H1 (cell line): ENCODE measurements around the gene STX17. TPM values are rescaled to one million over a fixed set of nuclear protein-coding genes. Genes with fewer than 3 reads are reported as not detected.

Source experiments
- GABPA ChIP-seq: IDR thresholded peaks from 2 replicates; pipeline ENCODE4 v1.6.1; 2011; ENCODE audit warnings: mild to moderate bottlenecking, low read length, moderate library complexity, borderline replicate concordance; ENCODE audit not compliant: insufficient read depth
- POU5F1 ChIP-seq: IDR thresholded peaks from 2 replicates; pipeline ENCODE4 v1.6.1; 2011; ENCODE audit warnings: low read depth, mild to moderate bottlenecking, low read length, moderate library complexity
- TAF7 ChIP-seq: optimal IDR thresholded peaks from 2 replicates; pipeline ENCODE3; 2011; ENCODE audit warnings: low read depth, mild to moderate bottlenecking, inconsistent platforms, low read length, moderate library complexity, borderline replicate concordance
- polyA plus RNA-seq, 7 experiments: library from polyadenylated mRNA; depleted of rRNA in 3 of 7; stranded (reverse) in 5 of 7; unstranded in 2 of 7; fragments of >200 nt in 5 of 7; fragments of 200-250 nt in 2 of 7; gene quantifications; 1 replicate in 5 of 7; 2 replicates in 1 of 7; 4 replicates in 1 of 7; pipeline versions ENCODE4 v1.2.1 to v1.2.3, GENCODE V29; 2011 to 2013; ENCODE audit warnings: missing spikeins in 2 of 7, mixed read lengths in 2 of 7
- total RNA-seq: library from RNA; stranded (reverse); fragmentation: NEBNext Ultra II Directional; extraction: Animal tissue kit (Norgen Biotek cat#: 25700); gene quantifications from 2 replicates; pipeline ENCODE4 v1.2.1, GENCODE V29; 2021
- TF ChIP-seq, protein P1 (sequence below): fragments of 300-600 bp; sonication (generic); IDR thresholded peaks from 2 replicates; pipeline ENCODE4 v1.7.1; 2012; ENCODE audit warnings: low read length, moderate library complexity, mild to moderate bottlenecking, inconsistent platforms; ENCODE audit not compliant: insufficient replicate concordance

STX17 gene
- total and polyA plus RNA-seq, 2 of the 8 experiments (the other 6 are each of a cell fraction or from before 2014, with no cell fraction given), result 4.5 to 16.3 TPM

DNA sequence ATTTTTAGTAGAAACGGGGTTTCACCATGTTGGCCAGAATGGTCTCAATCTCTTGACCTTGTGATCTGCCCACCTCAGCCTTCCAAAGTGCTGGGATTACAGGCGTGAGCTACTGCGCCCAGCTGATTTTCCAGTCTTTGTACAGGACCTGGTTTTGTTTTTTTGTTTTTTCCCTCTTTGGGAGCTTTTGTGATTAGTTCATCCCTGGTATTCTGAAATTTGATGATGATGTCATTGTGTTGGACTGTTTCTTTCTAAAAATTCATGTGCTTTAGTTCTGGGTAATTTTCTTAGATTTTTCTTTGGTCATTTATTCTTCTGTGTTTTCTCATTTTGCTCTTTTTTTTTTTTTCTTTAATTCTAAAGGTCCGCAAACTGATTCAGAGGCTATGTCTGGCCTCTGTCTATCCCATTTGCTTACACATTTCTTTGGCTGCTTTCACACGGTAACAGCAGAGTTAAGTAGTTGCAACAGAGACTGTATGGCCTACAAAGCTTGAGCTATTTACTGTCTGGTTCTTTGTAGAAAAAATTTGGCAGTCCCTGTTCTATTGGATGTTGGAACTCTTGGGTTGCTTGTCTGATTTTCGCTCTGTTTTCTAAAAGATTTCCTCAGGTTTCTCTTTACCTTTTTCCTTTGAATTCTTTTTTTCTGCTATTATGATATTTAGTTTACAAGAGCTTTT is 24.8 kb downstream of the STX17 start (continued):
- TF ChIP-seq, protein P1, sequence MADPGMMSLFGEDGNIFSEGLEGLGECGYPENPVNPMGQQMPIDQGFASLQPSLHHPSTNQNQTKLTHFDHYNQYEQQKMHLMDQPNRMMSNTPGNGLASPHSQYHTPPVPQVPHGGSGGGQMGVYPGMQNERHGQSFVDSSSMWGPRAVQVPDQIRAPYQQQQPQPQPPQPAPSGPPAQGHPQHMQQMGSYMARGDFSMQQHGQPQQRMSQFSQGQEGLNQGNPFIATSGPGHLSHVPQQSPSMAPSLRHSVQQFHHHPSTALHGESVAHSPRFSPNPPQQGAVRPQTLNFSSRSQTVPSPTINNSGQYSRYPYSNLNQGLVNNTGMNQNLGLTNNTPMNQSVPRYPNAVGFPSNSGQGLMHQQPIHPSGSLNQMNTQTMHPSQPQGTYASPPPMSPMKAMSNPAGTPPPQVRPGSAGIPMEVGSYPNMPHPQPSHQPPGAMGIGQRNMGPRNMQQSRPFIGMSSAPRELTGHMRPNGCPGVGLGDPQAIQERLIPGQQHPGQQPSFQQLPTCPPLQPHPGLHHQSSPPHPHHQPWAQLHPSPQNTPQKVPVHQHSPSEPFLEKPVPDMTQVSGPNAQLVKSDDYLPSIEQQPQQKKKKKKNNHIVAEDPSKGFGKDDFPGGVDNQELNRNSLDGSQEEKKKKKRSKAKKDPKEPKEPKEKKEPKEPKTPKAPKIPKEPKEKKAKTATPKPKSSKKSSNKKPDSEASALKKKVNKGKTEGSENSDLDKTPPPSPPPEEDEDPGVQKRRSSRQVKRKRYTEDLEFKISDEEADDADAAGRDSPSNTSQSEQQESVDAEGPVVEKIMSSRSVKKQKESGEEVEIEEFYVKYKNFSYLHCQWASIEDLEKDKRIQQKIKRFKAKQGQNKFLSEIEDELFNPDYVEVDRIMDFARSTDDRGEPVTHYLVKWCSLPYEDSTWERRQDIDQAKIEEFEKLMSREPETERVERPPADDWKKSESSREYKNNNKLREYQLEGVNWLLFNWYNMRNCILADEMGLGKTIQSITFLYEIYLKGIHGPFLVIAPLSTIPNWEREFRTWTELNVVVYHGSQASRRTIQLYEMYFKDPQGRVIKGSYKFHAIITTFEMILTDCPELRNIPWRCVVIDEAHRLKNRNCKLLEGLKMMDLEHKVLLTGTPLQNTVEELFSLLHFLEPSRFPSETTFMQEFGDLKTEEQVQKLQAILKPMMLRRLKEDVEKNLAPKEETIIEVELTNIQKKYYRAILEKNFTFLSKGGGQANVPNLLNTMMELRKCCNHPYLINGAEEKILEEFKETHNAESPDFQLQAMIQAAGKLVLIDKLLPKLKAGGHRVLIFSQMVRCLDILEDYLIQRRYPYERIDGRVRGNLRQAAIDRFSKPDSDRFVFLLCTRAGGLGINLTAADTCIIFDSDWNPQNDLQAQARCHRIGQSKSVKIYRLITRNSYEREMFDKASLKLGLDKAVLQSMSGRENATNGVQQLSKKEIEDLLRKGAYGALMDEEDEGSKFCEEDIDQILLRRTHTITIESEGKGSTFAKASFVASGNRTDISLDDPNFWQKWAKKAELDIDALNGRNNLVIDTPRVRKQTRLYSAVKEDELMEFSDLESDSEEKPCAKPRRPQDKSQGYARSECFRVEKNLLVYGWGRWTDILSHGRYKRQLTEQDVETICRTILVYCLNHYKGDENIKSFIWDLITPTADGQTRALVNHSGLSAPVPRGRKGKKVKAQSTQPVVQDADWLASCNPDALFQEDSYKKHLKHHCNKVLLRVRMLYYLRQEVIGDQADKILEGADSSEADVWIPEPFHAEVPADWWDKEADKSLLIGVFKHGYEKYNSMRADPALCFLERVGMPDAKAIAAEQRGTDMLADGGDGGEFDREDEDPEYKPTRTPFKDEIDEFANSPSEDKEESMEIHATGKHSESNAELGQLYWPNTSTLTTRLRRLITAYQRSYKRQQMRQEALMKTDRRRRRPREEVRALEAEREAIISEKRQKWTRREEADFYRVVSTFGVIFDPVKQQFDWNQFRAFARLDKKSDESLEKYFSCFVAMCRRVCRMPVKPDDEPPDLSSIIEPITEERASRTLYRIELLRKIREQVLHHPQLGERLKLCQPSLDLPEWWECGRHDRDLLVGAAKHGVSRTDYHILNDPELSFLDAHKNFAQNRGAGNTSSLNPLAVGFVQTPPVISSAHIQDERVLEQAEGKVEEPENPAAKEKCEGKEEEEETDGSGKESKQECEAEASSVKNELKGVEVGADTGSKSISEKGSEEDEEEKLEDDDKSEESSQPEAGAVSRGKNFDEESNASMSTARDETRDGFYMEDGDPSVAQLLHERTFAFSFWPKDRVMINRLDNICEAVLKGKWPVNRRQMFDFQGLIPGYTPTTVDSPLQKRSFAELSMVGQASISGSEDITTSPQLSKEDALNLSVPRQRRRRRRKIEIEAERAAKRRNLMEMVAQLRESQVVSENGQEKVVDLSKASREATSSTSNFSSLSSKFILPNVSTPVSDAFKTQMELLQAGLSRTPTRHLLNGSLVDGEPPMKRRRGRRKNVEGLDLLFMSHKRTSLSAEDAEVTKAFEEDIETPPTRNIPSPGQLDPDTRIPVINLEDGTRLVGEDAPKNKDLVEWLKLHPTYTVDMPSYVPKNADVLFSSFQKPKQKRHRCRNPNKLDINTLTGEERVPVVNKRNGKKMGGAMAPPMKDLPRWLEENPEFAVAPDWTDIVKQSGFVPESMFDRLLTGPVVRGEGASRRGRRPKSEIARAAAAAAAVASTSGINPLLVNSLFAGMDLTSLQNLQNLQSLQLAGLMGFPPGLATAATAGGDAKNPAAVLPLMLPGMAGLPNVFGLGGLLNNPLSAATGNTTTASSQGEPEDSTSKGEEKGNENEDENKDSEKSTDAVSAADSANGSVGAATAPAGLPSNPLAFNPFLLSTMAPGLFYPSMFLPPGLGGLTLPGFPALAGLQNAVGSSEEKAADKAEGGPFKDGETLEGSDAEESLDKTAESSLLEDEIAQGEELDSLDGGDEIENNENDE, result no peak
- TF ChIP-seq POU5F1, result no peak
- no peak for TF ChIP-seq GABPA
- no peak for TF ChIP-seq TAF7
- TF ChIP-seq, all 59 proteins: peak for 0
